Upper lobe of right lung (tissue), 1 donor: ENCODE measurements around the gene KLHL34. TPM values are rescaled to one million over a fixed set of nuclear protein-coding genes. Genes with fewer than 3 reads are reported as not detected.

ENCODE experiments used
- ATAC-seq: fragments of 200-7000 bp; cut with Tn5 transposase; one replicate; pipeline ENCODE4 v1.9.1; 2020; ENCODE audit warnings: mild to moderate bottlenecking, moderate library complexity
- DNase-seq: peaks from one replicate; pipeline ENCODE4 v3.0.0-alpha.2; 2020
- H3K27ac ChIP-seq: fragments of 200-600 bp; one replicate; pipeline ENCODE4 v1.8.0; 2022
- H3K27me3 ChIP-seq: fragments of 200-600 bp; one replicate; pipeline ENCODE4 v1.8.0; 2022; ENCODE audit warnings: mild to moderate bottlenecking
- H3K36me3 ChIP-seq: fragments of 200-600 bp; one replicate; pipeline ENCODE4 v1.8.0; 2022
- H3K4me1 ChIP-seq: fragments of 200-600 bp; one replicate; pipeline ENCODE4 v1.8.0; 2022
- H3K4me3 ChIP-seq: fragments of 200-600 bp; one replicate; pipeline ENCODE4 v1.8.0; 2022; ENCODE audit warnings: mild to moderate bottlenecking
- H3K9me3 ChIP-seq: fragments of 200-600 bp; one replicate; pipeline ENCODE4 v1.8.0; 2022
- CTCF ChIP-seq: fragments of 200-600 bp; IDR thresholded peaks from one replicate; pipeline ENCODE4 v1.8.0; 2022; ENCODE audit warnings: antibody characterized with exemption
- intact Hi-C: fragments of 100-400 bp; cut with DNase I; formaldehyde crosslinking; loops from one replicate; pipeline ENCODE4 v1.11.0; 2022
- total RNA-seq: library from RNA; stranded (reverse); fragmentation: NEBNext Ultra II Directional; extraction: Animal tissue kit (Norgen Biotek cat#: 25700); gene quantifications from one replicate; pipeline ENCODE4 v1.2.1, GENCODE V29; 2021
- donor health status: DM: no; HTN: yes; CAD: no; lungs with severe emphysema.

The KLHL34 gene
- total RNA-seq, 1 donor from 2014 or later: not detected

GRCh38 chrX:21620234-21620633 is 37.9 kb downstream of the KLHL34 start:
- Histone ChIP-seq H3K4me3 (no peak overlapping the region), H3K4me1 (no peaks in the 10 kb centered on the region), H3K27ac (no peak overlapping the region), H3K9me3 (no peaks in the 10 kb centered on the region), H3K27me3 (no peaks in the 10 kb centered on the region), H3K36me3 (no peaks in the 10 kb centered on the region)
- no peak for TF ChIP-seq CTCF
- DNase-seq (no peak), ATAC-seq (no peak)
- intact Hi-C loops: no loop called here

GRCh38 chrX:21616386-21616785 is 41.7 kb downstream of the KLHL34 start:
- TF ChIP-seq CTCF: no peak
- Histone ChIP-seq H3K9me3 (no peaks in the 10 kb centered on the region), H3K27me3 (no peaks in the 10 kb centered on the region), H3K27ac (no peak overlapping the region), H3K4me1 (no peaks in the 10 kb centered on the region), H3K36me3 (no peaks in the 10 kb centered on the region), H3K4me3 (no peak overlapping the region)
- intact Hi-C loops: no loop called here
- DNase-seq (no peak), ATAC-seq (no peak)

GRCh38 chrX:21612154-21612553 is 46.0 kb downstream of the KLHL34 start:
- TF ChIP-seq CTCF: no peak
- Histone ChIP-seq H3K27ac (no peak overlapping the region), H3K4me3 (no peak overlapping the region), H3K36me3 (no peaks in the 10 kb centered on the region), H3K27me3 (no peaks in the 10 kb centered on the region), H3K9me3 (no peaks in the 10 kb centered on the region), H3K4me1 (no peaks in the 10 kb centered on the region)
- no peak for DNase-seq
- intact Hi-C loops: no loop called here
- ATAC-seq: no peak

- Histone ChIP-seq H3K27me3 (no peaks in the 10 kb centered on the region), H3K27ac (no peak overlapping the region), H3K4me1 (no peaks in the 10 kb centered on the region), H3K9me3 (no peaks in the 10 kb centered on the region), H3K4me3 (no peak overlapping the region), H3K36me3 (no peaks in the 10 kb centered on the region)
- TF ChIP-seq CTCF: no peak
- no peak for DNase-seq
- intact Hi-C loops: no loop called here
- no peak for ATAC-seq
Measured at GRCh38 chrX:21610168-21610567, 48.0 kb downstream of the KLHL34 start.

GRCh38 chrX:21606002-21606401 is 52.1 kb downstream of the KLHL34 start:
- H3K4me1 ChIP-seq: no peaks in the 10 kb centered on the region
- intact Hi-C loops: no loop called here
- H3K9me3 ChIP-seq: no peaks in the 10 kb centered on the region
- no peak overlapping the region for H3K27ac ChIP-seq
- ATAC-seq: no peak
- no peak for DNase-seq
- H3K4me3 ChIP-seq: no peak overlapping the region
- no peaks in the 10 kb centered on the region for H3K27me3 ChIP-seq
- H3K36me3 ChIP-seq: no peaks in the 10 kb centered on the region
- TF ChIP-seq CTCF: no peak

Other genes with a start within 250 kb of the KLHL34 start
- not detected for gene SMPX, start 99.8 kb upstream of the KLHL34 start, total RNA-seq
- 12.6 TPM for gene MBTPS2, start 181.3 kb upstream of the KLHL34 start, total RNA-seq
- 1.5 TPM for gene YY2, start 197.7 kb upstream of the KLHL34 start, total RNA-seq